ENCODE results near the gene BICD2.

The BICD2 gene

GRCh38 chr9:92714787-92715487 lies 49.7 kb downstream of the BICD2 start:
- no peak for TF ChIP-seq CTCF (IDR thresholded peaks at IDR 0.05; ENCODE audit: insufficient read depth, low read depth, low read length, missing control alignments)
- DNase-seq (ENCODE audit: low read depth): no peak
- no peak overlapping the region for H3K4me3 ChIP-seq (ENCODE audit: low read depth, low read length)

- TF ChIP-seq CTCF (IDR thresholded peaks at IDR 0.05; ENCODE audit: insufficient read depth, low read depth, low read length, missing control alignments): no peak
- no peak overlapping the region for H3K4me3 ChIP-seq (ENCODE audit: low read depth, low read length)
- DNase-seq (ENCODE audit: low read depth): no peak
Observed at GRCh38 chr9:92714016-92714415, 50.6 kb downstream of the BICD2 start.

- no peak overlapping the region for H3K4me3 ChIP-seq (ENCODE audit: low read depth, low read length)
- no peak for TF ChIP-seq CTCF (IDR thresholded peaks at IDR 0.05; ENCODE audit: insufficient read depth, low read depth, low read length, missing control alignments)
- DNase-seq (ENCODE audit: low read depth): no peak
Observed at GRCh38 chr9:92713528-92713927, 51.1 kb downstream of the BICD2 start.

- H3K4me3 ChIP-seq (ENCODE audit: low read depth, low read length): no peak overlapping the region
- TF ChIP-seq CTCF (IDR thresholded peaks at IDR 0.05; ENCODE audit: insufficient read depth, low read depth, low read length, missing control alignments): no peak
- no peak for DNase-seq (ENCODE audit: low read depth)
Observed at GRCh38 chr9:92712767-92713166, 51.9 kb downstream of the BICD2 start.

GRCh38 chr9:92711844-92712243 lies 52.8 kb downstream of the BICD2 start:
- no peak for TF ChIP-seq CTCF (IDR thresholded peaks at IDR 0.05; ENCODE audit: insufficient read depth, low read depth, low read length, missing control alignments)
- no peak overlapping the region for H3K4me3 ChIP-seq (ENCODE audit: low read depth, low read length)
- peak; percentile 51 for DNase-seq (ENCODE audit: low read depth)

GRCh38 chr9:92711146-92711545 lies 53.5 kb downstream of the BICD2 start:
- DNase-seq (ENCODE audit: low read depth): no peak
- no peak for TF ChIP-seq CTCF (IDR thresholded peaks at IDR 0.05; ENCODE audit: insufficient read depth, low read depth, low read length, missing control alignments)
- no peak overlapping the region for H3K4me3 ChIP-seq (ENCODE audit: low read depth, low read length)

GRCh38 chr9:92710368-92710767 lies 54.3 kb downstream of the BICD2 start:
- no peak overlapping the region for H3K4me3 ChIP-seq (ENCODE audit: low read depth, low read length)
- DNase-seq (ENCODE audit: low read depth): no peak
- TF ChIP-seq CTCF (IDR thresholded peaks at IDR 0.05; ENCODE audit: insufficient read depth, low read depth, low read length, missing control alignments): no peak

All from GM12865 (cell line).